Superior temporal gyrus (tissue), 1 donor: ENCODE measurements around the gene PRKCE.

Source experiments
- DNase-seq: peaks from one replicate; pipeline ENCODE4 v3.0.0-alpha.2; 2016; ENCODE audit errors: extremely low spot score

The PRKCE gene

DNA sequence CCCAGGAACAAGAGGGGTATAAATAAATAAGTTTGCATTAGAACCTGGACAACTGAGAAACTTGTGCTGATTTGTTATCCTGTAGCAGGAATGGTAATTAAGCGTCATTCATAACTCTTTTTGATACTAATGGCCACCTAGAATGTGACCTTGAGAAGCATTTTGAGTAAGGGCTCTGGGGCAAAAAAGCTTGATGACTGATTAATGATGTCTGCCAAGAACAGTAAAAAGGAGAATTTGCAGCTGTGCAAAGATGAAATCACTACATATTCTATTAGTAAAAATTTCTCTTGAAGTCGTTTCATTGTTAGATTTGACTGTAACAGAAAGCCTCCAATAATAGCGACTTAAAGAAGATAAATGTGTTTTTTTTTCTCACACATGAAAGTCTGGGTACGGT lies 157.7 kb downstream of the PRKCE start:
- no peak for DNase-seq

DNA sequence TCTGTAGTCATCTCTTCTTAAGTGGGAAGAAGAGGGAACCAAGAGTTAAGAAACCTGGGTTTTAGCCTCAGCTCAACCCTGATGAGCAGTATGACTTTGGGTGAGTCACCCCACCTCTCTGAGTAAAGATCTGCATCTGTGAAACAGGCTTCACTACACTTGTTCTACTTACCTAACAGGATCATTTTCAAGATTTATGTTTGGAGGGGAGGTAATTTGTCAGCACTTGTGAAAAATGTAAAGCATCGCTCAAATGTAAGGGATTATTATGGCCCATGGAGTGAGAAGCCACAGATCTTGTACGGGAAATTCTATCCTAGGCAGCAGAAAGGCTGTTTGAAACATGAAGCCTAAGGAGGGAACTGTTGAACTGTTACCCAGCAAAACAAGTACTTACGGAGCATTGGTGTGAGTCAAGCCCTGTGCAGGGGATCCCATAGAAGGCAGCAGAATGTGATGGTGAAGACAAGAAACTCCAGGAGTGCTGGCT lies 160.6 kb downstream of the PRKCE start:
- no peak for DNase-seq

DNA sequence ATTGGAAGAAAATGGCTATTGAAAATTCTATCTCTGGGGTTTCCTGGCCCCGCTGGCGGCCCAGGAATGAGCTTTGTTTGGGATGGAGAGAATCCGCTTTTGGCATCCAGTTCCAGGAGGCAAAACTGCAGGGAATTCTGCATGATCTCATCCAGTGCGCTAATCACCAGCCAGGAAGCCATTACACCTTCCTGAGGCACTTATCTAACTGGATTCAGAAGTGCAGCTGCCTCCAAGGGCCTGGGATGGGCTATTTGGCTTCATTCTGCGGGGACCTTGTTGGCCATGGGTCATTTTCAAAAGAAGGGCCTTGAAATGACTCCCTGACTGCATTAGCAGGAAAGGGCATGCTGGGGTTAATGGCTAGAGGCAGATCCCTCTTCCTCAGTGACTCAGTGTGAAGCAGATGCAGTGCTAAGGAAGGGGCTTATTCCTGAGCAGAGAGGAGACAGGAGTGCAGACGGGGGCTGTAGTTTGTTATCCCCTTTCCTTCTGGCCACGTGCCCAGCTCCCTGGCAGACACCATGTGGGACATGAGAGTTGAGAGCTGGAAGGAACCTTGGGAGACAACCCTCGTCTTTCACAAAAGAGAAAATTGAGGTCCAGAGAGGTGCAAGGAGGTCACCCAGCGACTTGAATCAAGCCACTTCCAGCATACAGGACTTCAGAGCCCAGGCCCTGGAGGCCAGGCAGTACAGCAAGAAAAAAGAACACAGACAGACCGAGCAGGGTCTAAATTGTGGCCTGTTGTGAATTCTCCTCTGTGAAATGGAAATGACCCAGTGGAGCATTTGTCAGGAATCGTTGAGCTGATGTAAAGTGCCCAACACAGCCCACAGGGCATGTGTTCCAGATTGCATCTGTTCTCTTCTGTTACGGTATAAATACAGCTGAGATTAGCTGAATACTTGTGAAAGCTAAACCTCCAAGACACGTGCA lies 161.8 kb downstream of the PRKCE start:
- no peak for DNase-seq

DNA sequence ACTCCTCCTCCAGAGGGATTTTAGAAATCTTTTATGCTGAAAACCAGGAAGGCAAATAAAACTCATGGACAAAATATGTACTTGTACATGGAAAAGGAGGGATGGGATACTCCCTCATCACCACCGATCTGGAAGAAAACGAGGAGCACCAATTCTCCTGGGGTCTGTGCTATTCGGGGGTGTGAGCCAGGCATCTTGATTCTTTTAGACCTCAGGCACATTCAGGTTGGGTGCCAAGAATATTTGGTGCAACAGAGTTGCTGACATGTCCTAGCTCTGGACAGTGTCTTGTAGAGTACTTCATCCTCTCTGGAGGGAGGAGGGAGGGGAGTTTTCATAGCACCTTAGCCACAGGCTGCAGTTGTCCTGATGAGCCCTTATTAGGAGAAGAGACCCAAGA lies 163.0 kb downstream of the PRKCE start:
- no peak for DNase-seq

DNA sequence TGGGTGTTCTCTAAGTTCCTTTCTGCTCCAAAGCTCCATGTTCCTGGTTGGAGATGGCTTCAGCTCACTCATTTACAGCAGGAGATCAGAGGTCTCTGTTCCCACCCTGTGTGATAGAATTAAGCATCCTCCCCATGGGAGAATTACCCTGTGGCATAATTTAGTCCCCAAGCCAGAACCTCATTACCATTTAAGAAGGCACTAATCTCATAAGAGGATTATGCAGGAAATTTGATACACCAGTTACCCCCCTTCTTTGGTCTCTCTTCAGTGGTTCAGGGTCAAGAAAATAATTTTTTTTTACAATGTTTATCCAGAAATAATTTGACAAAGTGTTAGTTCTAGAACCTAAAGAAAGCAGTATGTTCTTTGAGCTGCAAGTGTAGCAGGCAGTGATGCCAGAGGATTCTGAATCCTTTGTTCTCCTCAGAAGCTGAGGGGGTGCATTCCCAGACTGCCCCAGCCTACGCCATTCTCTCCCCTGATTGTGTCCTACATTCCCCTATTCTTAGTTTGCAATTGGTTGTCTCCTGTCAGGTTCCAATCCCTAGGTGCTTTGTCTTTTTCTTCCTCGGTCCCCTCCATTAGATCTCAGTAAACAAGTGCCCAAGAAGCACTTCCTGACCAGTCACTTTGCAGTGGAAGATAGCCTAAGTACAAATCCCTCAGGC lies 163.6 kb downstream of the PRKCE start:
- no peak for DNase-seq

DNA sequence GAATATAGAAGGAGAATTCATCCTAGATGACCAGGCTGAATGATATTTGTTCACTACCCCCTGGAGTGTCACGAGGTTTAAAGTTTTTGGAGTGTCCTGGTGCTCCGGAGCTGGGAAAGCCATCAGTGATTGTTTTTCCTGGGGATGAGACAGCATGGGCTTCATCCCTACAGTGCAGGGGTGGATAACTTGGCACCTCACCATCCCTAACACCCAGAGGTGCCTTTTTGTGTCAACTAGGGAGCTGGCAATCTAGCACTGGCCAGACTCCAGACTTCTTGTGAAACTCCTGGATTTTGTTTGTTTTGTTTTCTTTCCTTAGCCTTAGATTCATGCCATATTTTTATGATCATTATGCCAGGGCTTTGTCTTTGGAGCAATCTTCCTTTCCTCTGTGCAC lies 164.8 kb downstream of the PRKCE start:
- no peak for DNase-seq

DNA sequence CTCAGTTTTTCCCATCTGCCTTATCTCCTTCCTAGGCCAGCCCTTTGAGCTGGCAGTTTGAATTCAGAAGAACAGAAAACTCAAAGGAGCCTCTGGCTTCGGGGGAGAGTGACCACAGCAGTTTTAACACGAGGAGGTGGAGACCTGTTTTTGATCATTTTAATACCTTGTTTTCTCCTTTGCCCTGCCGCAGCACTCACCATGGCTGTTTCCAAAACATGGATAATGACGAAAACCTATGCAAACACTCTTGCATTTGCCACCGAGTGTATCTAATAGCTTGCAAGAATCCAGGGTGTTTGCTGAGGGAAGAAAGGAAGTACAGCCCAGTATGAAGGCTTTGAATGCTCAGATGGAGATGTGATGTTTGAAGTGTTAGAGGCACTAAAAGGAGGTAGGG lies 167.1 kb downstream of the PRKCE start:
- DNase-seq: no peak

DNA sequence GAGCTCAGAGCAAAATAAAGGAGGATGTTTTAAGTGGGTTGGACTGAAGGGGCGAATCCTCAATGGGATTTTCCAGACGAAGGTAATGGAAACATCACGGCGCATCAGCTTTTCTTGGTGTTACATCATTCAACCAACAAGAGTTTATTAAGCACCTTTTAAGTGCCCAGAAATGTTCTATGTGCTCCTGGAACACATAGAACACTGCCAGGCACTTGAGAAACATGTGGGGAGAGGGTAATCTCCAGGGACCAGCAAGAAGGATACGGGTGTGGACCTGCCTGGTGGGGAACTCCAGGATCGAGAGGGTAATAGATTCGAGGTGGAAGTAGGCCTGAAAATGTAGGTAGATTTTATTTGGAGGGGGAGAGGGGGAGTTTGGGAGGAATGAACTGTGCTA lies 168.6 kb downstream of the PRKCE start:
- DNase-seq: no peak

DNA sequence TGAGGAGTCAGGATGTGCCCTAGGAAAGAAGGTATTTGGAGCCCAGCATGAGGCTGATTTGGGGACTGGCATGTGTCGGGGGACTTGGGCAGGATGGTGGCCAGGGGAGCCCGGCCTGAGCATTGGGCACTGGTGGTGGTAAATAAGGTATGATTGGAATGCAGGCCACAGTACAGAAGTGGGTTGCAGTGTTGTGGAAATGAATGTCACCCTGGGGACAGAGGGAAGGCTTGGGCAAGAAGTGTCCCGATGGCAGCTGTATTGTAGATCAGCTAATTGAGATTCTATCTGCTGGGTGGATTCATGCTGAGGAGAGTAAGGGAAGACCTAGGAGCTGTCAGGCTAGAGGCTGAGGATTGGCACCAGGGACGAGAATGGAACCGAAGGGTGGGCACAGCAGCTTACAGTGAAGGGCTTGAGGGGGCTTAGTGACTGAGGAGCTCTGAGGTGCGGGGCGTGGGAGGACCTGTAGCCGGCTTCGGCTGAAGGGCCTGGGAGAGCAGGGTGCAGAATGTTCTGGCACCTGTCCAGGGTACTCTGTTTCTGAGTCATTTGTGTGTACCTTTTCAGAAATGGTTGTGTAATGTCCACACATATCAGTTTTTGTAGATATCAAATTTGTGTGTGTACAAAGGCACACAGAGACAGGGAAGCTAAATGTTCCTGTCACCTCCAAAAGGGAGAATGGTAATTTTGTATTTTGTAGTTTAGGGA lies 170.2 kb downstream of the PRKCE start:
- DNase-seq: no peak

DNA sequence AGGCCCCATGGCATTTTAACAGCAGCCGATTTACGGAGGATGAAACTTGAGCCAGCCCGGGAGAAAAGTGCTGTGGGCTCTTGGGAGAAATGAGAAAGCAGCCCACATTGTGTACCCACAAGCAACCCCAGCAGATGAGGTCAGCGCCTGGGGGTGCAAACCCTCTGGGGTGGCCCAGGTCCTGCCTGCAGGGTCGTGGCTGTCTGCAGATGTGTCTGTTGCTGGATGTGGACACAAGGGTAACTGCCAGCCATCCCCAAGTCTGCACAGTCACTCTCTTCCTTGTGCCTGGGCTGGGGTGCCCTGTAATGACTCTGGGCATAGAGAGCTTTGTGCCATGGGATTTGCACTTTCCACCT lies 170.8 kb downstream of the PRKCE start:
- DNase-seq: no peak

DNA sequence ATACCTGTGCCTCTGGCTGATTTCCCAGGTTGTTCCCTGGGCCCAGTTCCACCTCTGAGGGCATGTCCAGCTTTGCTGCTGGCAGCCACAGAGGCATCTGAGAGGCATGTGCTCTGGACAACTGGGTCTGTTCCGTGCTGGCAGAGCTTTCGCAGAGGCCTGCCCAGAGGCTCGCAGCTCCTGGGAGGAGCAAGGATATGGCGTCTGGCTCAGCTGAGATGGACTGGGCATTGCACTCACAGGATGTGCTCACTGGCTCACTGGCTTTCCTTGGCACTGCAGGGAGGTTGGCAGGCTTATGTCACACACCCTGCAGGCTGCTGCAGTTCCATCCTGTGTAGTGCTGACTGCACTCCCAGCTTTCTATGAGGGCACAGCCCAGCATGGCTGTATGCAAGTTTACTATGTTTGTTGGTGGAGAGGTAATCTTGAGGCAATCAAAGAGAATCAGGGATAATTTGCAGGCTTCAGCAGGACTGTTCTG lies 172.3 kb downstream of the PRKCE start:
- no peak for DNase-seq

DNA sequence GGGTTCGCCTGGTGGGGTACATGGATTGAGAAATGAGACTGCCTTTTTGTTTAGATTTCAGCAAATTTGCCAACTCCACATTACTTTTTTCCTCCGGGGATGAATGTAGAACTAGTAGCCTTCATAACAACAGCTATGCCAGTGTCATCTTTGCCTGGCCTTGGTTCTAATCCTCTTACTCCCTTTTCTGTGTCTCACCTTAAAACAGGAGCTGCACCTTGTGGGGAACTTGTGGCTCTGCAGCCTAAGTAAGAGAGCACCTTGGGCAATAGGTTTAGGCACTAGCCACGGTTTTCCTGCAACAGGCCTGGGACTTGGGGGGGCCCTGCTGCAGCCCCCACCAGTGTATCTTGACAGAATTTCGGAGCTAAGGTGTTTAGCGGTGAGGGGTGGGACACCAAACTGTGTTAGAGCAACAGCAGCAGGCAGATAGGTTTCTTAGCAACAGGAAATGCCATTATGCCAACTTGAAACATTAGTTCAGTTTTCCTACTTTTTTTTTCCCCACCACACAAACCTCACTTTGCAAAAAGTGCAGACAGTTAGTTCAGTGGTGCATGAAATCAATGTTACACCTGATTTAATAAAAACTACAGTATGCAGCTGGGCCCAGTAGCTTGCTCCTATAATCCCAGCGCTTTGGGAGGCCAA lies 173.7 kb downstream of the PRKCE start:
- DNase-seq: no peak

DNA sequence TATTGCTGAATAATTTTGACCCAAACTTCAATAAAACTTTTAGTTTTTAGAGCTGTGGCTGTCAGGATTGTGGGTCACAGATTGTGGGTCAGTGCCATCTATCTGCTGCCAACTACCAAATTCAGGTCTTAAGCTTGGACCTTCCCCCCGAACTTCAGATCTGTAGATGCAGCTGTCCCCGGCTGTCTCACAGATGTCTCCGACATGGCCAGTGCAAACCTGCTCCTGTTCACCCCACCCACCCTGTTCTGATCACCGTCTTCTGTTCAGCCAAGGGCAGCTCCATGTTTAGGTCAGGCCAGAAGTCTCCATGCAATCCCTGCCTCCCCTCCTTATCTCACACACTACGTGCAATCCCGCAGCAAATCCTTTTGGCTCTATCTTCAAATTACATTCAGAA lies 175.0 kb downstream of the PRKCE start:
- no peak for DNase-seq

DNA sequence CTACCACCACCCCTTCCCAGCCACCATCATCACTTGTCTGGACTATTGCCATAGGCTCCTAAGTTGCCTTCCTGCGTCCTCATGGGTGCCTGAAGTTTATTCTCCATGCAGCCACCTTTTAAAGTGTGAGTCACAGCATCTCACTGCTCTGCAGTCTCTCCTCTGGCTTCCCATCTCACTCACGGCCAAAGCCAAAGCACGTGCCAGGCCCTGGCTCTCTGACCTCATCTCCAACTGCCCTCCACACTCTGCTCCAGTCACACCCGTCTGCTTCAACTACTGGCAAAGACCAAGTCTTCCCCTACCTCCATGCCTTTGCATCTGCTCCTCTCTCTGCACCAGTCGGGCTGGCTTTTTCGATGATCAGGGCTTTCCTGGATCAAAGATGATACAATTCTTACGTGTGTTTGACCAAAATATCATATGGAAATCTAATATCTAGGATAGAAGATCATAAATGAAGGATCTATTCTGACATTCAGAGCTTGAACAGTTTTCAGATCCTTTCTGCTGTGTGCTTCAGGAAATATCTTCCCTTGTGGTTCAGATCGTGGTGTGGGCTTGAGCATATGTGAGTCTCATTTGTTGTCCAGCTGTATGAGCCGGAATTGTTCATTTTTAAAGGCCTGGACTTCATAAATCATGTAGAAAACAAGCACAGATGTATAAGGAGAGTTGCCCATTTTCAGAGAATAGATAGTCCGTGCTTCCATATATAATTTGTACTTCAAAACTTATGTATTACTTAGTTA lies 175.6 kb downstream of the PRKCE start:
- no peak for DNase-seq

DNA sequence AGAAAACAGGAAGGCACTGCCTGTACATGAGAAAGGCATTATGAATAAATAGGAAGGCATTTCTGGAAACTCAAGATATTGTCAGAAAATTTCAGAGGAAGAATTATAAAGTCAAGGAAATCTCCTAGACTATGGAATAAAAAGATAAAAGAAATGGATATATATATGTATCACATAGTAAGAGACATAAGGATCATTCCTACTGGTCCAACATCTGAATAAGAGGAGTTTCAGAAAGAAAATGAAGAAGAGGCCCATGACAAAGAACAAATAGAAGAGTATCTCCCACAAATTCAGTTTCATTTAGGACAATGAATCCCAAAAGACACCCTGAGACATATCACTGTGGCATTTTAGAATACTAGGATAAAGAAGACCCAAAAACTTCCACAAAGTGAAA lies 178.8 kb downstream of the PRKCE start:
- no peak for DNase-seq

DNA sequence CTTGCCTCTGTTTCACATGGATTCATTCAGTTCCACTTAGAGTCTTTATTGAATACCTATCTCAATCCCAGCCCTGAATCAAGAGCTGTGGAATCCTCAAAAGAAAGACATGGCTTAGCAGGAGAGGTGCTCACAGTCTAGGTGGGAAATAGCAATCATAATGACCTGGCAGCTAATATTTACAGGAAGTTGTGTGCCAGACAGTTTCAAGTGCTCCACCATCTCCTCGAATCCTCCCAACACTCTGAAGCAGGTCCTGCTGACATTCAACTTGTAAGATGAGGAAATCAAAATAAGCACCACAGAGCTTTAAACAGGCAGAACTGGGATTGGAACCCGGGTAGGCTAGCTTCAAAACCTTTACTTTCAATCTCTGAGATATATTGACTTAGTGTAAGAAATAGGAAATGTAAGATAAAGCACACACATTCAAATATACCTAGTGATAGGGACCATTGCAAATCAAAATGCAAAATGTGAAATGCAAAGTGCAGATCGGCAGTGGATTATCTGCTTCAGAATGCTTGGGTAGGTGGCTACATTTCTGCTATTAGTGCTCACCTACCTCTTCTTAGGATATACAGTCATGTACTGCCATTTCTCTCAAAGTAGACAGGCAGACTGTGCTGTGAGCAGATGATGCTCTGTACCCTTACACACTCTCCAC lies 182.0 kb downstream of the PRKCE start:
- DNase-seq: no peak

DNA sequence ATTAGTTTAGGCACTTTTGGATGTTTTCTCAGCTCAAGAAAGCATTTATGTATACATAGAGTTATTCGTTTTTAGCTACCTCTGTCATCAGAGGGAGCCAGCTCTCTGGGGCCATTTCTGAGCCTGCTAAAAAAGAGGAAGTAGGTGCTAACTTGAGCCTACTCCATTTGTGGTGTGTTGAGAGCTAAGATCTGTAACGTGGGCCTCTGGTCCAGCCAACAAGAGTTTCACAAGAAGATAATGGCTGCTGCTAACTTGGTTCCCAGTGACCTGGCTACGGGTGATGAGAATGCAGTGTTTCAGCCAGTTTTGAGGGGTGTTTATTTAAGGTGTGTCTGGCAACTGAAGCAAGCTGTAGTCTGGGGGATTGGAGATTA lies 182.5 kb downstream of the PRKCE start:
- DNase-seq: no peak

DNA sequence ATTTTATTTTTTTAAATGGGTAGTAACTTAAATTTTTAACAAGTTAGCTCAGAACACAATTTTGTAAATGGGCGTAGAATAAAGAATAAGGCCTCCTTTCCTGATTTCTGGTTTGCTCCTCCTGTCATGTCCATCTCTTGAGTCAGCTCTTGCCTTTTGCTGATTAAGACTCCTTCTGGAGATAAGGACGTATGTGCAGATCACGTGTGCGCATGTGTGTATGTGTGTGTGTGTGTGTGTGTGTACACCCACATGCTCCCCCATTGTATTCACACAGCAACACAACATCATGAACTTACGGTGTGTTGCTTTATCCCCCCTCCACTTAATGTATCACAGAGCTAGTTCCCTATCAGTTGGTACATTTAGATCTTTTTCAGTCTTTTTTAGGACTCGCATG lies 182.9 kb downstream of the PRKCE start:
- DNase-seq: no peak

DNA sequence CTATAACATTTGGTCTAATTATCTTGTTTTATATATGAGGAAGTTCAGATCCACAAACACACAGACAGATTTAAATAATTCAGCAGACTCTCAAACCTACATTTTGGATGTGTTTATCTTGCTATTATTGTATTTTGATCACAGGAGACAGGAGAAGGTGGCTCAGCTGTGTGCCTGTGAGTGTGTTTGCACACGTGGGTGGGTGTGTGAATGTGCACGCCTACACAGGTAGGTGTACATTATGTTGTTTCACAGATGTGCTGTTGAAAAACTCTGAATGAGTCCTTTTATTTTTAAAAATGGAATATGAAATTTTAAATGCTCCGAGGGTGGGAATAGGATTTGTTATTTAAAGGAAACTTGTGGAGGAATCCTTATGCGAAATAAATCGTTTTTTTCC lies 183.4 kb downstream of the PRKCE start:
- no peak for DNase-seq

DNA sequence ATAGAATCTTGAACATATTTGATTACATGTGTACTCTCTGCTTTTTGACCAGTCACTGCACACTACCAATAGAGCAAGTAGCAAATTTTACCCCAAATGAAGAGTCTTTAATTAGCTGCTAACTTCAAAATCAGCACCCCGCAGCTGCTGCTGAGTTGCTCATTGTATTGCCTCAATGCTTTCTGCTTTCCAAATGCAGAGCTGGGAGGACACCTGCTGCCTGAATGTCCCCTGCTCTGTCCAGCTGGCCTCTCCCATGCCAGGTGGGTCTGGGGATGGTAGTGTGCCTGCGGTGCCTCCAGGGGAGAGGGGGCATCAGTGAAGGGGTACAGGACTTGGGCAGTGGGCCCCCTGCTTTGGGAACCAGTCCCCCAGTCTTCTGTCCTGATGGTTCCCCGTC lies 184.8 kb downstream of the PRKCE start:
- no peak for DNase-seq

DNA sequence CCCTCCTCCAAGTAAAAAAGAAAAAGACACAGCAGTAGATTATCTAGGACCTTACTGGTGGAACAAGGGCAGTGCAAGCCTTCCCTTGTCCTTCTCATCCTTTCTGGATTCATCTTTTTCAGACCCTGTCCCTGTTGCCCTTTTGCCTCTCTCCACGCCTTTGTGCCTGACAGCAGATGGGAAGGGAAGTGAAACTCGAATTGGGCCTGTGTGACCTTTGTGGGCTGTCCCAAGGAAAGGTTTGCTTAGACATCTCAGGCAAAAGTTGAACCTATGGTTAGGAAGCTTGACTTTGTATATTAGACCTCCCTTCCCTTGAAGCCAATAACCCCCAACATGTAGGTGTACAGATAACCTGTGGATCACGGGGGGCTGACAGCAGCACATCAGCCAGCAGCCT lies 185.3 kb downstream of the PRKCE start:
- DNase-seq: no peak
